Stimulated activated CD8-positive, alpha-beta memory T cell treated with anti-CD3 and anti-CD28 coated beads, Interleukin-7, amount 100 ng/mL, for 1 hour (primary cell): ENCODE measurements around the gene NCOA7.

Source experiments
- DNase-seq, 2 donors: peaks; one replicate each; pipeline ENCODE4 v3.0.0-alpha.2; 2020; ENCODE audit warnings: low read depth in 2 of 2

The NCOA7 gene

DNA sequence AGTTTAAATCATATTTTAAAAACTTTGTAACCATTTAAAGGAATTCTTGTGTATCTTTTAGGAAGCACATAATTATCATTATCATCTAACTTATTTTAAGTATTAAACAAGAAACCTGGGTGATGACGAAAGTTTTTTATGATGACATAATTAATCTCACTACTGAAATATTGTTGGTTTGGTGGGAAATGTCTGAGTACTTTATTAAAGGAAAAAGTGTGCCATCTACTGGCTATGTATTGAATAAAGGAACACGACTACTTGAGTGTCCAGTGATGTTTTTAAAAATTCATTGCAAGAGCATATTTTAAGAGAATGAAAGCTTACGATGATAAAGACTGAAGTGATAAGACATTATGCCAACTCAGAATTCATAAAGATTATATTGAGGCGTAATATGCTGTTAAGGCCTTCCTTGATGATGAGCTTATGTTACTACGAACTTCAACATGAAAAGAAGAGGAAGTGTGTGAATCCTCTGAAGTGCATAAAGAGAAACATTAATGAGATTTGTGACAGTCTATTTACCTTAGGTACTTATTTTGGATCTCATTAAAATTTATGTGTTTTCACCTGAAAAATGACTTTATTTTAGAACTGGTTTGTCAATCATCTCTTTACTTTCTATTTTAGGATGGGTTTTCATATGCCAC lies 183.6 kb downstream of the NCOA7 start:
- DNase-seq = no peak

DNA sequence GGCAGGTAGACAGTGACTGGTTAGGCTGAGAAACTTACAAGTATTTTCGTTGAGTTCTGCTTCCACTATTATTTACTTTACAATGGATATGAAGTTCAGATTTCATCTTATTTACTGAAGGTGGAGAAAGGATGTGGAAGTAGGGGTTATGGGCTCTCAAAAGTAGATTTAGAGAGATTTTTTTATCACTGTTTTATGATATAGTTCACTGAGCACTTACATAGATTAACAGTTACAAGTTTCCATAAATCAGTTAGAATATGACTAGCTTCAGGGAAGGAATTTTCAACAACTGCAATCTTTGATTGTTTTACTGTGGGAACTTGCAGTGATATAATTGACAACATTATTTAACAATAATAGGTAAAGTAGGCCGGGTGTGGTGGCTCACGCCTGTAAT lies 188.3 kb downstream of the NCOA7 start:
- no peak for DNase-seq
